Fibroblast of skin of scalp (primary cell): ENCODE measurements around the gene TWF1. TPM values are rescaled to one million over a fixed set of nuclear protein-coding genes. Genes with fewer than 3 reads are reported as not detected.

Experiments used
- DNase-seq: peaks from one replicate; pipeline ENCODE4 v3.0.0-alpha.2; 2013
- polyA plus RNA-seq, 2 experiments: library from polyadenylated mRNA; unstranded; fragments of 120-200 nt; gene quantifications; one replicate each; pipeline ENCODE4 v1.2.1, GENCODE V29; 2013; ENCODE audit not compliant: insufficient read length in 2 of 2

TWF1 gene
- 101 TPM for polyA plus RNA-seq (2013, experiment 1 of 2; ENCODE audit: insufficient read length)
- polyA plus RNA-seq (2013, experiment 2 of 2; ENCODE audit: insufficient read length): 108 TPM

DNA sequence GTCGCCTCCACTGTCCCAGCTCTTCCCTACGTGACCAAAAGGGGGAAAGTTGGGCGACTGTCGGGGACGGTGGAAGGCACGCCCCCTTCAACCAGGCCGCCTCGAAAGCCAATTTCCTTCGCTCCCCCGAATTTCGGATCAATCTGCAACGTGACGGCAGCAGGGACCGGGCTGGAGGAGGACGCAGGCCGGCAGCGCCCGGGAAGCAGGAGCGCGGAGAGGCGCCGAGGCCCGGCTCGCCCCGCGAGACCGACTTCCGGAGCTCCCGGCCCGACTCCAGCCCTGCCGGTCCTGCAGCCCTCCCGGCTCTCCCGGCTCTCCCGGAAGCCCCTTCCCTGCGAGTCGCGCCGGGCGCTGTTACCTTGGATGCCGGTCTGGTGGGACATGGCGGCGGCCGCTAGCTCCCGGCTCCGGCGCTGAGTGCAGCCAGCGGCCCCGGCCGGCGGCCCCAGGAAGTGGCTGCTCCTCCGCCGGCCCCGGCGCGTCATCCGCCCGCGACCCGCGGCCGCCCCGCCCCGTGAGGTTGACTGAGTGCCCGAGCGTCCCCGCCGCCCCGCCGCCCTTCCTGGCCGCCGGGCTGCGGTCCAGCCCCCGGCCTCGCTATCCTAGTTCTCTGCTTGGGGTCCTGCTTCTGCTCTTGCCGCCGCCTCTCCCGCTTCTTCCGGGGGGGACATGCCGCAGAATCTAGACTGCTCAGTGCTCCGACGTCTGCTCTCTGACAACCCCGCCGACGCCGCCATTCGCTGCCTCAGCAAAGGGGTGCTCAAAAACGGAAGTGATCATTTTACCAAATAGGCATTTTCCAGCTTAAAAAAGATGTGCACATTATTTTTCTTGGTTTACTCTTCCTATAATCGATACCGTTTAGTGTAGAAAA, at the start of gene TWF1:
TWF1 (minus strand) TSS at position 458 of the 877 bp plus-strand sequence; CDS start at position 386, 72 bp downstream.
- DNase-seq: peak; percentile 87

GRCh38 chr12:43852744-43853143, 46.6 kb upstream of the TWF1 start:
- DNase-seq: no peak

DNA sequence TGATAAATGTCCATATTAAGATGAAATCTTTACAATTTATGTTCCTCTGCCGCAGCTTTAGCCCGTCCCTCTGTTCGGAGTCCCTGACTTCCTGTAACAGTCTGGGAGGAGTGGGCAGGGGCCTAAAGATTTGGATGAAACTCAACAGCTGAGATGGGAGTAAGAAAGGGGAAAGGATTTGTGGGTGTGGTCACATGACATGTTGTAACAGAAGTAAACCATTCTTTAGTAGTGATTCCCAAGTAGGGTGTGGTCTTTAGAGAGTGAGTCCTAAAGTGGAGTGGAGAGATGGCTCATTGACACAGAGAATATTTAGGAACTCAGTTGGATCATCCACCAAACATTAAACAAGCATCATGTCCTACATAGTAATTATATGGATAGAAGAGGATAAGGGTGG, 42.7 kb upstream of the TWF1 start:
- DNase-seq: no peak

GRCh38 chr12:43848226-43848507, 42.0 kb upstream of the TWF1 start:
- no peak for DNase-seq

- peak; percentile 27 for DNase-seq
Measured at GRCh38 chr12:43847425-43848225, 41.5 kb upstream of the TWF1 start.

DNA sequence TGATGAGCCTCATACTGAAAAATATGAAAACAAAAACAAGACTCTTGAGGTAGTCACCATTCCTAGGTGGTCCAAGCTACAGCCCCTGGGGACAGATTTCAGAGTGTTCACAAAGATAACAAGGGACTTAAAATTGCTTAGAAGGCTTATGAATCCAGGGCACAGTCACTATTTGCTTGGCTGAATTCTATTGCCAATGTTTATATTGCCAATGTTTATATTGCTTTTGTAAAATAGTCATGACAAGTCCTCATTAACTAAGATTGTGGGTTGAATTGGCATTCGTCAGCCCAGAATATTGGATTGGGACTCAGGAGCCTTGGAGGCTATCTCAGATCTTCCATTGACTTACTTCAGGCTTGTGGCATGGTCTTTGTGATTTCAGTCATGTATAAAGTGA, 36.1 kb upstream of the TWF1 start:
- DNase-seq: no peak

DNA sequence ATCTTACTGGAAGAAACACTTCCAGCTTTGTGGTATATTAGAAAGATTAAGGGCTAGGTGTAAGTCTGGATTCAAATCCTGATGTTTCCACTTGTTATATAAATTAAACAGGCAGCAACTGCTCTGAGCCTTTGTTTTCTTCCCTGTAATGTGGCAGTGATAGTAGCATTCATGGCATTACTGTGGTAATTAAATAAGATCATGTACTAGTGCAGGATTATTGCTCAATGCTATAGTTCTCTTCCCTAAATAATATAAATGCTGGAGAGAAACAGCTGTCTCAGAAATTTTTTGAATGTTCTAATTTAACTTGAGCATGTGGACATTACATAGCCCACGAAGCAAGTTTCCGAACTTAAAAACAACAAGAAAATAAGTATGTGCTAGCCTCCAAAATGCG, 35.1 kb upstream of the TWF1 start:
- DNase-seq: no peak

GRCh38 chr12:43840338-43840737, 34.2 kb upstream of the TWF1 start:
- no peak for DNase-seq

DNA sequence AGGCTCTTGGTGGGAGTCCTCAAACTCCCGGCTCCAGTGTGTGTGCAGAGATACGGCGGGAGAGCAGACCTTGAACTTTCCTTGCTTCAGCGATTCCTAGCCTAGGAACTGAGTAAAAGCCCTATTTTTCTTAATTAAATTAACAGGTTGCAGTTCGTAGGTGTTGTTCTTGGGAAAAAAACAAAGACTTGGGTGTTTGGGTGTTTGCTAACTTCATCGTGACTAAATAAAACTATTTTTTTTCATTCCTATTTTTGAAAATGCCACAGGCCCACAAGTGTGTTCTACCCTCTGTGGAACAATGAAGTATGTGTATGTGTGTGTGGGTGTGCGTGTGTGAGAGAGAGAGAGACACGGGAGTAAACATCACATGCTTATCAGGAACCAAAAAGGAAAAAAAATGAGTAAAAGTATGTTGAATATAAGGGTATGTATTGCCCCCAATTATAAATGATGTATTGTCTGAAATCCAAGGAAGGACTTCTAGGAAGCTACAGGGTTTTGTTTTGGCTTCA, 30.4 kb upstream of the TWF1 start:
- DNase-seq: peak; percentile 26

- peak; percentile 63 for DNase-seq
Measured at GRCh38 chr12:43835656-43836474, 29.7 kb upstream of the TWF1 start, which contains the start of gene TMEM117. Gene TMEM117 (plus strand): TSS chr12:43836081.

DNA sequence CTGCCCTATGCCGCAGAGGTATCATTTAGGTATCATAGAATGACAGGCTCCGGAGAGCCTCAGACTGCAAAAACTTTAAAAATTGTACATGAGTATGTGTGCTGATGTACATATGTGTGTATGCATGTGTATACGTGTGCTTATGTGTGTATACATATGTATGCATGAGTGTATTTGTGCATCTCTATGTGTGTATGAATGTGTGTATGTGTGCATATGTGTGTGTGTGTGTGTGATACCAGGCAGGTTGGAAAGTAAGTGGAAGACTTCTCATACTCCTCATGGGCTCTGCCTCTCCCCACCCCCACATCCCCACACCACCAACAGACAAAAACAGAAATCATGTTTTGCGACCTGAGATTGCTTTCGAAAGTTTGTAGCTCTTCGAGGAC, 29.1 kb upstream of the TWF1 start:
- DNase-seq: no peak

GRCh38 chr12:43832463-43833168, 26.5 kb upstream of the TWF1 start:
- no peak for DNase-seq

DNA sequence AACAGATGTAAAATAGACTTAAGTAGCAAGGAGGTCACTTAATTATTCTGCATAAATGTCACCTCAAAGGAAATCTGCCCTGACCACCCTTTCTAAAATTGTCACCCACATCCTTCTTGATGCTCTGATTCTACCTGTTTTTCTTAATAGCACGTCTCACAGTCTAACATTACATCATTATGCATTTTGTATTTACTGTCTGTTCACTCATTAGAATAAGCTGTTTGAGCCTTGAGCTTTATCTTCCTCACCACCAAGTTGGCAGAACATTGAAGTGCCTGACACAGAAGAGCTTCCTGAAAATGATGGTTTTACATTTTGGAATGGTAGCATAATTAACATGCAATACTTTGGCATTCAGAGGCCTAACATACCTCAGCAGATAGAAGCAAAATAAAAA, 21.0 kb upstream of the TWF1 start:
- DNase-seq: no peak

- no peak for DNase-seq
Measured at GRCh38 chr12:43826681-43827080, 20.6 kb upstream of the TWF1 start.

GRCh38 chr12:43824207-43824775, 18.2 kb upstream of the TWF1 start:
- no peak for DNase-seq

- DNase-seq: no peak
Measured at GRCh38 chr12:43816168-43816567, 10.1 kb upstream of the TWF1 start.

DNA sequence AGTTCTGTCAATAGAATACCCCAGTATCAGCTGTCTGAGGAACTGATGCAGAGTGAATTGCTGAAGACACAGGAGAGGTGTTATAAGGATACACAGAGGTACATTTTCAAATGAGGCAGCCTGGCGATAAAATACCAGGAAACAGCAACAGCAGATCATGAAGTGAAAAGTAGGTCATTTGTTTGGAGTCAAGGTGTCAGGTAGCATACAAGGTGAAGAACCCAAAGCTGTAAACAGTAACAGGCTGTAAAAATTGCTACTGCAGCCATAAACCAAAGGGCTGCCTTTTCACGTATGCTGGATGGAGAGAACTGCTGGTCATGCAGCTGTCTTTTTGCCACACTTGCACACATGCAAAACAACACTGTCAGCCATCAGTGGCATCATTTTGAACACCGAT, 9.3 kb upstream of the TWF1 start:
- DNase-seq: no peak

DNA sequence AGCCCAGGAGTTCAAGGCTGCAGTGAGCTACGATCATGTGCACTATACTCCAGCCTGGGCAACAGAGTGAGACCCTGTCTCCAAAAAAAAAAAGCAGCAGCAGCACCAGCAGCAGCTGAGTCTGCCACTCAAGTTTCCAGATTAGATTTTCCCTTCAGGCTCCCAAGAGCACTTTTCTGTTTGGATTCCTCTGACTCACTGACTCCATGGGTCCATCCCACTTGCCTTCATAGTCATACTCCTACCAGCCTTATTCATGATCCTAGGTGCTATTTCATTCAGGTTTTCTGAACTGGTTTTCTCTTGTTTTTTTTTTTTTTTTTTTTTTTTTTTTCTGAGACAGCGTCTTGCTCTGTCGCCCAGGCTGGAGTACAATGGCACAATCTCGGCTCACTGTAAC, 6.8 kb upstream of the TWF1 start:
- no peak for DNase-seq

DNA sequence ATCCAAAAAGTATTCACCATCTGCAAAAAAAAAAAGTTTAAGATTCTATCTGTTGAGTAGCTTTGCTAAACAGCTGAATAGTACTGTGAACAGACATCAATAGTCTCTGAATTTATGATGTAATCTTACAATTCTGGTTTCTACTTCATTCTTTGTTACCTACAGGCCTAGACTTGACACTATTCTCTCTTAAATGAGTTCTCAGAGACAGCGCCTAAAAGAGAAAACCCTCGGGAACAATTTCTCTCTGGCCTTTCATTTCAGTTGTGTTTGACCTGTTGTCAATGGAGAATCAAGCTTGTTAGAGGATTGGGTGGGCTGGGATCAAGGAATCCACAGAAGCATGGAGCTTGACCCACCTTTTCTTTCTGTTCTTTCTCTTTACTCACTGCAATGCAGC, 5.9 kb upstream of the TWF1 start:
- DNase-seq: no peak

- no peak for DNase-seq
Measured at GRCh38 chr12:43807386-43807785, 1.3 kb upstream of the TWF1 start.

DNA sequence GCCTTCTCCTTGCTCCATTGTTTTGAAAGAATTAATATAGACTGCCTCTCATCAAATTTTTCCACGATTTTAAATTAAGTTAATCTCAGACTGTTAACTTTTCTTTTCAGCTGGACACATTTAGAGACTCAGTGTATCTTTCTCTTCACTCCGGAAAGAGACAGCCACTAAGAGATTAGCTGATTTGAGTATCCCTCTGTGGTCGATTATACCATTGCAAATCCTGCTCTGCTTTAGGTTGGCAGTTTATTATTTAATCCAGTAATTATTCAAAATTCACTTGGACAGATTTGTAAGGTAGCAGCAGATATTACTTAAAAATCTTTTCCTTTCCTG, 588 bp upstream of the TWF1 start:
- DNase-seq: no peak
